ENCODE measurements around the gene CX3CR1.
A peak's percentile ranks its signal among the peaks of the same experiment; 100 is the strongest.

CX3CR1 gene

DNA sequence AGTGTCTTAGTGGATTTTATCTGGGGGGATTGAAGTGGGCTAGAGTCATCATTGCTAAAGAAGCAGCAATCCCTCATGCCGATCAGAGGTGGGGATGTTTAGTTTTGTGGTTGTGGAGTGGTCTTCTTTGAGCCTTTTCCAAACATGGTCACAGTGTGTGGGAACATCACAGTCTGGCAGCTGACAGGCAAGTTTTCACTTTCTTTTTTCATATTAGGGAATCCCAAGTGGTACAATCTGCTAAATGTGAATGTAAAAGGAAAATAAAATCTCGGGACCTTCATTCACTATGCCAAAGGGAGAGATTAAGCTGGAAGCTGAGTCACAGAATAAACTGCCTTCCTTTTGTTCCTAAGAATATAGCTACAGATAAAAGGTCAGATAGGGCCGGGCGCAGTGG is 10.4 kb upstream of the CX3CR1 start:
- DNase-seq = no peak

DNA sequence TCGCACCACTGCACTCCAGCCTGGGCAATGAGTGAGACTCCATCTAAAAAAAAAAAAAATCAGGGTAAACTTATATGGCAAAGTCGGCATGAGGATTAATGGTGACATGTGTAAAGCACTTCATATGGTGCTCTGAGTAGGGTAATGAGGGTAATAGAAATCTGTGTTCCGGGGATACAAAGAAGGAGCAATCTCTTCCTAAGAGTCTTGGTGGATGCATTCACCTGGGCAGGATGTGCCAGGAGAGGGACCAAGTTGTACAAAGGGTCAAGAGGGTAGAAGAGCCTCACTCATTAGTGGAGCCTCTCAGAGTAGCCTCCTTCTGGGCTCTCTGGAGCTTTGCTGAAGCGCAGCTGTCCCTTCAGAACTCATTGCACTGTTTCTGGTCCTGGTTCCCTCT is 9.3 kb upstream of the CX3CR1 start:
- no peak for DNase-seq

DNA sequence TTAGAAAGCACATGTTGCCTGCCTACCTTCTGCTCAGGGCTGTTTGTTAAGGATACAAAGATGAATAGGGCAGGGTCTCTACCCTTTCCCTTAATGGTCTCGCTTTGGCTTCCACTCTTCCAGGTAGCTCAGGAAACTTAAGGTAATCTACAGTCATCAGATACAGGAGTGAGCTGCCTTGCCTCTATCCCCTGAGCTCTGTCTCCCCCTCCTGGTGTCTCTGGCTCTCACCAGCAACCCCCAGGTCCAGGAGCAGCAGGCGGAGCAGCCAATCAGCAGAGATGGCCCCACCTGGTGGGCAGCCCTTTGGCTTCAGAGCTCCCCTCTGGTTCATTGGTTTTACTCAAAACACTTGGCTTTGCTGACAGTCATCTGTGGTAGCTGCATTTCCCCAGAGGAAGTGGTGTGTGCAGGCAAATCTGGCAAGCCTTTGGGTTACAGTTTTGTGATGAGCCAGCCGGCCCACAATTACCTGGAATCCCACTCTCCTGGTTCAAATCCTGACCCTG is 8.5 kb upstream of the CX3CR1 start:
- DNase-seq = peak; percentile 20

DNA sequence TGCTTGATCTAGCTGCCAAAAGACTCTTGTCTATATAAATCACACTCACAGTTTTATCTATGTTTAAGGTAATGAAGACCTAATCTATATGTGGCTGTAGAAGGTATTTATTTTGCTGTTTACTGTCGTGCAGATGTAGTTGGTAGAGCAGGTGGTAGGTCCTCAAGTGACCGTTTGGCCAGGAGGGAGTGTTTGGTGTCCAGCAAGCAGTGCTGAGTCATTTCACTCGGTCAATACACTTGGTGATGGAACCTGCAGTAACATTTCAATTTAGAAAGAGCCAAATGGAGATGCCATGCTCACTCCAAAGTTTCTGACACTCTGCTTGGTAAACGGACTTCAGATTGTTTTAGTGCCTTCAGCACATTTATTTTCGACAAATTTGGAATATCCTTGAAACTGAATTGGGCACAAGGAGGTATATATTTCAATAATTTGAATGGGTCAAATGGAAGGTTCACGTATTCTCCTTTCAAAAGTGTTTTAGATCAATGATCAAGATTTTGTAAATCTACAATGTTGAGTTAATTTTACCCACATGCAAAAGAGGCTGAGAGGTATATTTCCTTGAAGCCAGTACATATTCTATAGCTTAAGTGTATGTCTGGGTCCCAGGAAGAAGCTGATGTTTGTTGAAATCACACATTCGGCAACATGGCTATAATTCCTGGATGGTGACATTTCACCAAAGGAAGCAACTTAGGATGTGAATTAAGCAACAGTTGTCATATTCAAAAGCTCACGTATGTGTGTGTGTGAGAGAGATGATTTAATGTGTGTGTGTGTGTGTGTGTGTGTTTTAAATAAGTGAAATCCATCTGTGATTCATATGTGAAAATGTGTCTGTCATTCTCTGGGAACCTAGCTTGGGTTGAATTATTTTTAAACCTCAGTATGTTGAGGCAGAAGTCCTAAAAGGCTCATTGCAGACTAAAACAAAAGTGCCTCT is 7.7 kb upstream of the CX3CR1 start:
- no peak for DNase-seq

DNA sequence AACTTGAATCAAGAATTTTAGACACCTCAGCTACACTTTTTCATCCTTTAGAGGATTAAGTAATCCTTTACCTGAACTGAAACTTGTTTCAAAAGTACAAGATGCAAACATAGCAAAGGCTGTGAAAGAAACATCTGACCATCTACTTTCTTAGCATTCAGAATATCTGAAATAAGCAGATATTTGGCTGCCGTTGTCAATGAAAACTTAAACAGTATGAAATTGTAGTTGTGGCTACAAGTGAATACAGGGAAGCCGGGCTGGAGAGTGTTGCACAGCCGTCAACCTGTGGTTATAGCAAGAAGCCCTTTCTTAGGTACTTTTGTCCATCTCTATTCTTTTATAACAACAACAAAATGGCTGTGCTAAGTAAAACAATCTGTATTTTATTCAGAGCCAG is 6.9 kb upstream of the CX3CR1 start:
- no peak for DNase-seq

DNA sequence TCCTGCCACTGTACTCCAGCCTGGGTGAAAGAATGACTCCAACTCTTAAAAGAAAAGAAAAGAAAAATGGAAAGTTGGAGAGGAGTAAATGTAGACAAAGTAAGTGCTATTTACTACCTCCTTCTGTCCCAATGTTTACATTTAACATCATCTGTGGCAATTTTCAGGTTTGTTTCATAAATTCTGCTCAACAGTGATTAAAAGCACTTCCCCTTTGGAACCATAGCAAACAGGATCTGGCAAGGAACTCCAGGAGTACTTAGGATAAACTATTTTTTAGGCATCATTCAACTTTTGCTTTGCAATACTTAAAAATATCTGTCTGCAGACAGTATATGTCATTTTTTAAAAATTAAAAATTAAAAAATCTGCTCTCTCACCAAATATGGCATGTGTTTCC is 5.5 kb upstream of the CX3CR1 start:
- no peak for DNase-seq

DNA sequence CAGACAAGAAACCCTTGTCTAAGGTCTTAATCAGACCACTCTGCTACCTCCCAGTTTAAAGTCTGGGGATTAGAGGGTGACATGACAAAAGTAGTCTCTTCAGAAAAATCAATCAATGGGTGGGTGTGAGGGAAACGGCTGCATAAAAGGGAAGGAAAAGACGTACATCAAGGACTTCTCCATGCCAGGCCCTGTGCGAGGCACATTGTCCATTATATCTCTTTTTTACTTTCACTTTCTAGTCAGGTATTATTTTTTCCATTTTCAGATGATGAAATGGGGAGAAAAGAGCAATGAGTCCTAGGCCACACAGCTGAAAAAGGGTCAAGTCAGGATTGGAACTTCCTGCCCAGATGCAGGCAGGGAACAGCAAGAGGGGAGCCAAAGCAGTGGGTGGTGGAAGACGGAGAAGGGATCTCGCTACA is 4.6 kb upstream of the CX3CR1 start:
- no peak for DNase-seq

DNA sequence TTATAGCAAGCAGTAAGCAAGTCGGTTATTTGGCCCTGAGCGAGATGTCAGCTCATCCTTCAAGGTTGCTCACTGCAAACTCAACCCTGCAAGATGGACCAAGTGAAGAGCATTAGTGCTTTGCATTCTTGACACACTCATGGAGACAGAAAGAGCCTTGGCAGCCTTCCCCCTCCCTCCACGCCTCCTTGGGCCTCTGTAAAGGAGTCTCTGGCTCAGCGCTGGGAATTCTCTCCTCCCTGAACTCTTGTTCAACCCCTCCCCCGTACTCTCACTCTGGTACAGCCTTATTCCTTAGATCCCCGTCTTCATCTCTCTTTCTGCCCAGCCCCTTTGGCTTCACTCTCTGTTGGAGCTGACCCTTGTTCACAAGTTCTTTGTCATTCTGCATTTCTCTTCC is 2.2 kb upstream of the CX3CR1 start:
- DNase-seq = no peak

DNA sequence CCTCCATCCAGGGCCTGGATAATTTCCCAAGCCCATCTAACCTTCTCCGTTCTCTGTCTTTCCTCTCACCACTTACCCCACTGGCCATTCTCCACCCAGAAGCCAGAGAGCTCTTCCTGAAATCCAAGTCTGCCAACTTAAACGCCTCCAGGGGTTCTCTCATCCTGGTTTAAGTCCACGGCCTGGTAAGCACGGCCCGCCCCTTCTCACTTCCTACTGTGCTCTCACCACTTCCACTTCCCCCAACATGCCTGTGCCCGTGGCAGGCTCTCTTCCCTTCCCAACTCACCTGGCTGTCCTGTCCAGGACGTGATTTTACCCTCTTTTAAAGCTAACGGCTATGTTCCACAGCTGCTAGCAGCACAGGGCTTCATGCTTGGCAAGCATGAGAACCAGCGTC is 1.7 kb upstream of the CX3CR1 start:
- no peak for DNase-seq

DNA sequence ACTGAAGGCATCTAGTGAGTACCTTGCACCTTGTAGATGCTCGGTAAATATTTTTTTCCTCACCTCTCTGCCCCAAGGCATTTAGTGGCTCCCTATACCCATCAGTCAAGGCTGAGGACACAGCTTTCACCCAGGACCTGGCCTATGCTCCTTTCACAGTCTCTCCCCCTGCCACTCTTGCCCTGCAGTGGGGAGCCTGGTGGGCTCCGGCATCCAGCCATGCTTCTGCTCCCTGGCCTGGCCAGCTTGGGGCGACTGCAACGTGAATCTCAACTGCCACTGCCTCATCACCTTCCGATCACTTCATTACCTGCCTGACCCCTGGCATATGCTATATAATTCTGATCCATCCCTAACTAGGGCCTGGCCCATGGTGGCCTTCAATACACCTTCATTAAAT is 735 bp upstream of the CX3CR1 start:
- no peak for DNase-seq

DNA sequence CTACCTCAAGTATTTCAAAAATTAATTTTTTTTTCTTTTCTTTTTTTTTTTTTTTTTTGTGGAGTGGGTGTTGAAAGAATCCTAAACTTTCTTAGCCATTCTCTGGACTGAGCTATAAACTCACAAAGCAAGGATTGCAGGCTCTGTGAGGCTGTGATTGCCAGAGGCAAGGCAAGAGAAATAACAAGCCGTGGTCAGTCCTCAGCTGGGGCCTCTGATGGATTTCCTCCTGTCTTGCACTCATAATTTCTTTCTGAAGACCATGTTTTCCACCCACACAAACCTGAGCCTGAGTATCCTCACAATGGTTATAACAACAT is 1.3 kb downstream of the CX3CR1 start:
- no peak for DNase-seq

DNA sequence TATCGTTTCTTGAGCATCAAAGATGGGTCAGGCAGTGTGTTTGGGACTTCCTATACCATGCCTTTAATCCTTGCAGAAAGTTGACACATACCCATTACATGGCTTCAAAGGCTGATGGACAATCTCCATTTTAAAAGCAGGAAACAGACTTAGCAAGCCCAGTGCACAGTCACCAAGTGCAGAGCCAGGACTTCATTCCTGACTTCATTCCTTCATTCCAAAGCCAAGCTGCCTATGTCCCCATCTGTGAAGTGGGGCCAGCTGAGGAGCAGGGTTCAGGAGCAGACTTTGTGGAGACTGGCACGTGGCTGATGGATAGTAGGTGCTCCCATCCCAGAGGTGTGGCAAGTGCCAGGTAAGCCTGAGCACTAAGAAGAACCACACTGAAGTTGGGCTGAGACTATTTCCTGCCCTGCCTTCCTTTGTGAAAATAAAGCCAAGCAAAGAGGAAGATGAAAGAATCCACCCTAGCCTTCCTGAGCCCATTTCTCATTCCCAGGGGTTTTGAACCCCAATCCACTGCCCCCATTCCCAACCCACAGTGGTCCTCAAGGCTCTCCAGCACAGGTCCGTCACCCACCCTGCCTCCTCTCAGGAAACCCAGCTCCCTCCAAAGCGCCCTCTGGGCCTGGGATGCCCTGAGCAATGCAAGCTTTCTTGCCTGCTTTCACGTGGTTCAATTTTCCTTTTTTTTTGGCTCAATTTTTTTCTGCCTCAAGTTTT is 1.8 kb downstream of the CX3CR1 start:
- no peak for DNase-seq

DNA sequence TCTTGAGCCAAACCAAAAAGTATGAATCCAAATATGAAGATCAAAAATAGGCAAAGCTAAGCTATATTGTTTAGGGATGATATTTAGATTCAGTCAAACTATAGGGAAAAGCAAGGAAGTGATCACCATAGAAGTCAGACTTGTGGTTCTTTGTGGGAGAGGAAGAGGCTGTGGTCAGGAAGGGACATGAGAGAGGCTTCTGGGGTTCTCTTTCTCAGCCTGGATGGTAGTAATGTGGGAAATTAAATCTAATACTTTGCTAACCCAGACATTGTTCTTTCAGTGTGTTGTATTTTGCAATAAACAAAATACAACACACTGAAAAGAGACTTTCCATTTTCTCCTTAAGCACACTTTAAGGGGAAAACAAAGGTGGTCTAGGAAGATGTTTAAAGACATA is 3.1 kb downstream of the CX3CR1 start:
- DNase-seq = no peak

DNA sequence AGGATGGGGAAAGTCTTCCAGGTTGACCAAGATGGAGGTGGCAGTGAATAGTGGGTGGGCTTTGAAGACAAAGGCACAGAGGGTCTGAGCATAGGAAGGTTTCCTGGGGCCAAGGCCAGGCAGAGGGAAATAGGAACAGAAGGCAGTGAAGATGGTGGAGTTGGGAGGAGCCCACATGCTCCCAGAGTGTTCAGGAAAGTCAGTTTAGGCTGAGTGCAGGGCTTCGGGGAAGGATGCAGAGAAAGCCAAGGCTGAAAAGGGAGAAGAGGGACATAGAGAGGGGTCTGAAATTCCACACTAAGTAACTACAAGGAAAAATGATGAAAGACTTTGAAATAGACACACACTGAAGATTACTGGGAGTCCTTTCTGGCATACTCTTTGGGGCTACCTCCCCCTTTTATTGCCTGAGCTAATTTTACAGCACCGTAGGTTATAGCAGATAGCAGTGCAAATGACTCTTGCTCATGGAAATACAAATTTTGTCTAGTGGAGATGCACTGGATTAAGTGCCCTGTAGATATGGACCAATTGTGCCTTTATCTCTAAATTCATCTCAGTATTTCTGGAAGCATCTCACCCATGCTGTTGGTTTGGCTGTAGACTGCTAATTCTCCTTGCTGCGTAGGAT is 3.8 kb downstream of the CX3CR1 start:
- DNase-seq = no peak

DNA sequence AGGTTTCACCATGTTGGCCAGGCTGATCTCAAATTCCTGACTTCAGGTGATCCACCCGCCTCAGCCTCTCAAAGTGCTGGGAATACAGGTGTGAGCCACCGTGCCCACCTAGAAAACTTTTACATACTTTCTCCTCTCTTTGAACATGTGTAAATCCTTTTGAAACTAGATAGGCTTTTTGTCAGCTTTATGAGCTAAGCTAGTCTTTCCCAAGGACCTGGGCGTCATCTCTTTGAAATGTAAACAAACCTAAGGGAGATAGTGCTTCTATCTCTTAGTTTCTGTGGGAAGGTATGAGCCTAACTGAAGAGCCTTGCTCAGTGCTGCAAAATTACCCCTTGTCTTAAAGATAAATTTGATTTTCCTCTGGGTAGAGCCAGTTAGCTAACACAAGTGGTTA is 4.8 kb downstream of the CX3CR1 start:
- no peak for DNase-seq

DNA sequence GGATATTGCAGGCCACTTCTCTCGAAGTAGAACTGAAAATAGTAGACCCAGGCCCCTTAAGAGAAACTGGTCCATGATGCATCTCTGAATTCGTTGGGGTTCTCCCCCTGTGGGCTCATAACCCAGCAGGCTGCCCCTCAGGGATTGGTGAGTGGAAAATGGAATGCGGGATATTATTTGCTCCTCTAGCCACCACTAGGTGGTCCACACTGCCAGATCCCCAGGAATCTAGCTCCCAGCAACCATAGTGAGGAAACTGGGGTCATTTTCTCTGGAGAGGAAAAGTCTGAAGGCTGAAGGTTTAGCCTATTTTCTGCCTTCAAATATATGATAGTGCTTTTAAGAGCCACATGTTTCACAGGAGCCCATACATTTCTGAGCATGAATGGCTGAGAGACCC is 6.7 kb downstream of the CX3CR1 start:
- DNase-seq = no peak

DNA sequence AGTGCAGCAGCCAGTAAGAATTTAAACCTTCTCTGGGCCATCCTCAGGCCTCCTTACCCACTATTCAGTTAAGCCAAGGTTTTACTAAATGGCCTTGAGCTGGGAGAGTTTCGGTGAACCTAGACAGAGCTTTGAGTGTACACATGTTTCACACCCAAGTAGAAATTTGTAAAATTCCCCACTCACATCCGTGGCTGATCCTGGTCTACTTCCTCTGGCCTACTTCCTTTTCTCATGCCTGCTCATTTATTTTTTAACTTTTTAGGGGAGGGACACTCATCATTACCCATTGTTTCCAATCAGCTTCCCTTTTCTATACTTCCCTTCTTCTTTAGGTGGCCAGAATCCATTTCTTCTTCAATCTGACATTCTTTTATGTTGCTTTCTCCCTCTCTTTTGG is 7.6 kb downstream of the CX3CR1 start:
- DNase-seq = no peak

DNA sequence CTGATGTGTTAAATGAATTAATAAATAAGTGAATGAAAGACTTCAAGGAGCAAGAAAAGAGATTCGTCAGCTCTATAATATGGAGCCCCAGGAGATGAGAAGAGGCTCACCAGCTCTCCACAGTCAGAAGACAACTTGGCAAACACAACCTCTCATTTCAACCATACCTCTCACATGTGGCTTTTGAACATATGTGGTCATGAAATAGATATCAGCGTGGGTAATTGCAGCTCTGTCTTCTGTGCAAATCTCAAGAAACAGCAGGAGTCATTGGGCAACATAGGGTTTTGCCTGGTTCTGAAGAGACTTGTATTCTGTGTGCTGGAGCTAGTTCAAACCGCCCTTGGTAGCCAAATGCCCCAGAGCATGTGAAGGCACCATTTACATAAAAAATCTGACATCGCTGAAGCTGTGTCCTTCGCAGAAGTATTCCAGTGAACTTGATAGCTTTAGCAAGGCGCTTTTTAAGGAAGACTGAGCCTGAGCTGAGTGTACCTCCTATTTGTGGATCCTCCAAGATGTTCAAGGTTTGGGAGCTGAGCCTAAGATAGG is 8.4 kb downstream of the CX3CR1 start:
- DNase-seq = no peak

DNA sequence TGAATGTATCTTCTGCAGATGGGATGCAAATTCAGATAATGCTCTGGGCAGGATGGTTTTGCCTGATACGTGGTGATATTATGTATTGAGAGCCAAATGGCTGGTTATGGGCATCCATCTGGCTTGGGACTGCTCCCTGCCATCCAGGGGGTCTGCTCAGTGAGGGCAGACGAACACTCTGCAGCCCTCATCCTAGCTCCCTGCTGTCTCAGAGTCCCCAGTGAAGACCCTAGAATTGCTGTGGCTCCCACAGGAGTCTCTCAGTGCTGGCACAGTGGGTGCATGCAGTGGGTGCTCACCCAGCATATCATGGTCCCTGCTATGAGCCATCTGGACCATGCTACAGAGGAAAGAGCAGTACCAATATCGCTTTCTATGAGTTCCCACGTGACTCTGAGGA is 10.3 kb downstream of the CX3CR1 start:
- DNase-seq = no peak

DNA sequence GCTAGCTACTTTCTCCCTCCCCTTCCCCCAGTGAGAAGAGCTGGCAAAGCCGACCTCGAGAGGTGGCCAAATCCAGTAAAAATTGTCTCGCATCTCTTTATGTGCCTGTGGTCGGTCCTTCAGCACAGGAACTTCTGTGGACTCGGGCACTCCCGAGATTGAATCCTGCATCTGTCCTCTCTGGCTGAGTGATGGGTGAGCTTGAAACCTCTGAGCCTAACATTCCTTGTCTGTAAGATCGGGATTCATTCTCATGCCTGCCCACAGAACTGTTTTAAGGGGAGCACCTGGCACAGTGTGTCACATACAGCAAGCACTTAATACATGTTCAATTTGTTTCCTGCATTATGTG is 11.3 kb downstream of the CX3CR1 start:
- DNase-seq = no peak

DNA sequence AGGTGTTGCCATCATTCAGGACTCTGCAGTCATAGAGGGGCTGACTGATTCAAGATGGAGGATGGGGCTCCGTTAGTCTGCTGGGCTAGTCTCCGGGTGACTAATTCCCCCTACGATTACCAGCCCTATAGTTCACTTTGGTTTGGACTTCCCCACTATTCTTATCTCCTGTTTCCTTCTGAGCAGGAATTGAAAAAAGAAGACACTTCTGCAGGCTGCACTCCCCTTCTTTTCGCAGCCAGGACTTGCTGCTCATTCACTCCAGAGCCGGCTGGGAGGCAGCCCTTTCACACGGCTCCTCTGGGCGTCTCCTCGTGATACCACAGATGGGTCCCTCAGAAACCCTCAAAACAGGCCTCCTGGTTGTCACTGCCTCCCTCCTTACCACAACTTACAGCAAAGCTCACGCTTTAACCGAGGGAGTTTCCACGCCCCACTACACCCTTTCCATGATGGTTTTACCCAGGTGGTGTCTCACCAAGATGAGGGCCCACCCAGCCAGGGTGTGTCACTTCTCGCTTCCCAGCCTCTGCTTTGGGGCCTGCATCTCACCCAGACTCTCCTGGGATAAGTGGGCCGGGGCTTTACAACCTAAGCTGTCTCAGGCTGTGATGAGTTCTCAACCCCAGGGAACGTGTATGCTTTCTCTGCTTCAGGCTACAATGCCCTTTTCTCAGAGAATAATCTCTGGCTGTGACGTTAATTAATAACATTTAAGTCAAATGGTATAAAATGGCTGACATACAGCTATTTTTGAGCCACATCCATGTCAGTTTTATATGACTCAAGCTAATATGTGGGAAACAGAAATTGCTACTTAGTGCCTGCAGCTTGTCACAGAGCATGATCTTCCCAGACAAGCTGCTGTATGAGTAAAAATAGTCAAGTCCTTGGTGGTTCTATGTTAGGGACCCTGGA is 11.9 kb downstream of the CX3CR1 start:
- DNase-seq = no peak

DNA sequence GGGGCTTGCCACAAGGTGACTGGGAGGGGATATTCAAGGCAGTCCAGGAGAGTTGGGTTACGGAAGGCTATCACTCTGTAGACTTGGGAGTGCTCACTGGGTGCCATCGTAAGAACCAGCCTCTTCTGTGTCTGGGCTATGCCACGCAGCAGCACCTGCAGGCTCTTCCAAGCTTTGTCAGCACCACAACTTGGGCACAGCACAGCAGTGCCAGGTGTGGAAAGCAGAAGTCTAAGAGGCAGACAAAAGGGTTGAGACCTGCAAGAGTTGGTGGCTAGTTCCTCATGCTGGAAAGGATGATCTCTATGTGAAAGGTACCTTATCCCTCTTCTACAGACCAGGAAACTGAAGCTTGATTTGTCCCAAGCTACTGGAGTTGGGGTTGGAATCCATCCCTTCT is 15.8 kb downstream of the CX3CR1 start:
- no peak for DNase-seq

DNA sequence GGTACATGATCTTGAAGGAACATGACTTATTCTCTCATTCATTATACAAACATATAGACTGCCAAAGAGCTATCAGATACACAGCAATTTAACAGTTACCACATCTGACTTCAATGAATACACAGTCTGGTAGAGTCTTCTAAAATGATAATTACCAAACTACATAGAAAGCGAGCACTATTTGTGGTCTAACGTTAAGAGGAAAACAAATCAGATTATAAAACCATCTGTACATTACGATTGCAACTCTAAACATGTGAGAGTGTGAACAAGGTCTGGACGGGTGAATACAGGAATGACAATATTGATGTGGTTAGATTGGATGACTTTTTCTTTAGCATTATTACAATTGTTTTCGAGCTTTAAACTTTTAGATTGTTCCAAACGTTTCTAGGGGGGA is 16.3 kb downstream of the CX3CR1 start:
- no peak for DNase-seq
